ENCODE measurements around the gene FHAD1.

The FHAD1 gene

DNA sequence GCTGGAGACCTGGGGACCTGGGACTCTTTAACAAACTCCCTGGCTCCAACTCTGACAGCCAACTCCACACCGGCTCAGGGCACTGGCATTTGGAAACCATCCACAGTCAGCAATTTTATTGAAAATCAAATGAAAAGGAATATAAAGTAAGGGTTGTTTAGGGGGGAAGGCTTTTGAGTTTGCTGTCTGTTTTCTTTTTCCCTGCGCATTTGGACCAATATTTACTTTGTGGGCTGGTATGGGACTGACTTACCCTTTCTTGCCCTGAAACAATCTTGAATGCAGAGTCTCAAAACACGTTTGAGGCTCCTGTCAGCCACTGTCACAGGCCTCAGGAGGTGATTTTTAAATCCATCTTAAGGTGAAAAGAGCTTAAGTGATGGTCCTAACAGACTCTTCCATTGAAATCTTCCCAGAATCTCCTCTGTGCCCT, 147.3 kb downstream of the FHAD1 start:
- TF ChIP-seq, protein P1, sequence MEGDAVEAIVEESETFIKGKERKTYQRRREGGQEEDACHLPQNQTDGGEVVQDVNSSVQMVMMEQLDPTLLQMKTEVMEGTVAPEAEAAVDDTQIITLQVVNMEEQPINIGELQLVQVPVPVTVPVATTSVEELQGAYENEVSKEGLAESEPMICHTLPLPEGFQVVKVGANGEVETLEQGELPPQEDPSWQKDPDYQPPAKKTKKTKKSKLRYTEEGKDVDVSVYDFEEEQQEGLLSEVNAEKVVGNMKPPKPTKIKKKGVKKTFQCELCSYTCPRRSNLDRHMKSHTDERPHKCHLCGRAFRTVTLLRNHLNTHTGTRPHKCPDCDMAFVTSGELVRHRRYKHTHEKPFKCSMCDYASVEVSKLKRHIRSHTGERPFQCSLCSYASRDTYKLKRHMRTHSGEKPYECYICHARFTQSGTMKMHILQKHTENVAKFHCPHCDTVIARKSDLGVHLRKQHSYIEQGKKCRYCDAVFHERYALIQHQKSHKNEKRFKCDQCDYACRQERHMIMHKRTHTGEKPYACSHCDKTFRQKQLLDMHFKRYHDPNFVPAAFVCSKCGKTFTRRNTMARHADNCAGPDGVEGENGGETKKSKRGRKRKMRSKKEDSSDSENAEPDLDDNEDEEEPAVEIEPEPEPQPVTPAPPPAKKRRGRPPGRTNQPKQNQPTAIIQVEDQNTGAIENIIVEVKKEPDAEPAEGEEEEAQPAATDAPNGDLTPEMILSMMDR (IDR thresholded peaks at IDR 0.05; ENCODE audit: low read depth, low read length, missing control alignments): no peak
- no peak overlapping the region for H3K27ac ChIP-seq
- H3K27me3 ChIP-seq (replicated peaks): no peaks in the 10 kb centered on the region
- H3K4me3 ChIP-seq (ENCODE audit: low read depth, low read length): no peak overlapping the region
- in situ Hi-C loops (cut with HindIII; ENCODE audit: low pct_ligation_motif_present, low sequenced_read_pairs): no loop called here
- no peak for DNase-seq
- no peaks in the 10 kb centered on the region for H3K36me3 ChIP-seq (replicated peaks)

DNA sequence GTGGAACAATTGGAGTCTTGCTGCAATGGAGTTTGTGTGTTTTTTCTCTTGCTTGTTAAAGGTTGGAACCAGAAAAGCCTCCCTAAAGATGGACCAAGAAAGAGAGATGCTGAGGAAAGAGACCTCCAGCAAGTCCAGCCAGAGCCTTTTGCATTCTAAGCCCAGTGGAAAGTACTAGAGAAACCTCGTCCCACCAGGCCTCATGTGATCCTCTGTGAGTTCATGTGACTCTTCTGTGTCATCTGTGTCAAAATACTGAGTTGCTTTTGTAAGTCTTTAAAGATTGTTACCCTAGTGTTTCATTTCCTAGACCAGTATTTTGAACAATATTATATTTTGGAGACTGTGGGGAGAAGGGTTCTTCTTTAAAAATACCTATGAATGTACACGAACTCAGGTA, 150.2 kb downstream of the FHAD1 start:
- Histone ChIP-seq H3K36me3 (replicated peaks) (no peaks in the 10 kb centered on the region), H3K27ac (no peak overlapping the region), H3K4me3 (ENCODE audit: low read depth, low read length) (no peak overlapping the region), H3K27me3 (replicated peaks) (no peaks in the 10 kb centered on the region)
- in situ Hi-C loops (cut with HindIII; ENCODE audit: low pct_ligation_motif_present, low sequenced_read_pairs): no loop called here
- no peak for DNase-seq
- TF ChIP-seq, protein P1 (IDR thresholded peaks at IDR 0.05; ENCODE audit: low read depth, low read length, missing control alignments): no peak

DNA sequence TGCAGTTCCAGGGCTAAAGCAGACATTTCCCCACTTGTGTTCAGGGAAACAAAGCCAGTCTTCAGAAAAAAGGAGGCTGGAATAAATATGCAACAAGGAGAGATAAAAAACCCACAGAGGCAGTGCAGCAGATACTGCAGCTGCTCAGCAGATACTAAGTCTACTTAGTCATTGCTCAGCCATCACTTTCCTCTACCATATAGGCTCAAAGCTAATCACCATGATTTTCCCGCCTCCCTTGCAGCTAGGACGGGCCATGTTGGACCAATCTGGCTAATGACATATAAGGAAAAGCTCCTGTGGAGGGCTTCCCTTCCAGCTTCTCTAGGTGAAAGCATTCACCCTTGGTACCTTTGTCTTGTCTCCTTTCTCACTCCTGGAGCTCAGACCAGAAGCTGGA, 152.7 kb downstream of the FHAD1 start:
- in situ Hi-C loops (cut with HindIII; ENCODE audit: low pct_ligation_motif_present, low sequenced_read_pairs): no loop called here
- H3K27me3 ChIP-seq (replicated peaks): no peaks in the 10 kb centered on the region
- DNase-seq: no peak
- no peaks in the 10 kb centered on the region for H3K36me3 ChIP-seq (replicated peaks)
- H3K27ac ChIP-seq: no peak overlapping the region
- TF ChIP-seq, protein P1 (IDR thresholded peaks at IDR 0.05; ENCODE audit: low read depth, low read length, missing control alignments): no peak
- H3K4me3 ChIP-seq (ENCODE audit: low read depth, low read length): no peak overlapping the region

DNA sequence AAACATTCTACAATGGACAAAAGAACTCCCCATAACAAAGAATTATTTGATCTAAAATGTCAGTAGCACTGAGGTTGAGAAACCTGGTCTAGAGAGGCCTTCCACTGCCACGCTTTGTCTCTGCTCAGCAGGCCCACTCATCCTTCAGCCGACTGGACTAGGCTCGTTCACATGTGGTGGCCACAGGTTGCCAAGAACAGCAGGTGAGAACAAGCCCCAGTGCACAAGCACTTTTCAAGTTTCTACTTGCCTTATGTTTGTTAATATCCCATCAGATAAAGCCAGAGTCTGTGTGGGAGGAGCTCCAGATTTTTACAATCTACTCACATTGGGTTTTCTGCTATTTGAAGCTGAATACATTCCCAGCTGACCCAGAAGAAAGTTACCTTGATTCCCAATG, 153.6 kb downstream of the FHAD1 start:
- no peak for DNase-seq
- in situ Hi-C loops (cut with HindIII; ENCODE audit: low pct_ligation_motif_present, low sequenced_read_pairs): no loop called here
- Histone ChIP-seq H3K27ac (no peak overlapping the region), H3K27me3 (replicated peaks) (no peaks in the 10 kb centered on the region), H3K36me3 (replicated peaks) (no peaks in the 10 kb centered on the region), H3K4me3 (ENCODE audit: low read depth, low read length) (no peak overlapping the region)
- TF ChIP-seq, protein P1 (IDR thresholded peaks at IDR 0.05; ENCODE audit: low read depth, low read length, missing control alignments): no peak

DNA sequence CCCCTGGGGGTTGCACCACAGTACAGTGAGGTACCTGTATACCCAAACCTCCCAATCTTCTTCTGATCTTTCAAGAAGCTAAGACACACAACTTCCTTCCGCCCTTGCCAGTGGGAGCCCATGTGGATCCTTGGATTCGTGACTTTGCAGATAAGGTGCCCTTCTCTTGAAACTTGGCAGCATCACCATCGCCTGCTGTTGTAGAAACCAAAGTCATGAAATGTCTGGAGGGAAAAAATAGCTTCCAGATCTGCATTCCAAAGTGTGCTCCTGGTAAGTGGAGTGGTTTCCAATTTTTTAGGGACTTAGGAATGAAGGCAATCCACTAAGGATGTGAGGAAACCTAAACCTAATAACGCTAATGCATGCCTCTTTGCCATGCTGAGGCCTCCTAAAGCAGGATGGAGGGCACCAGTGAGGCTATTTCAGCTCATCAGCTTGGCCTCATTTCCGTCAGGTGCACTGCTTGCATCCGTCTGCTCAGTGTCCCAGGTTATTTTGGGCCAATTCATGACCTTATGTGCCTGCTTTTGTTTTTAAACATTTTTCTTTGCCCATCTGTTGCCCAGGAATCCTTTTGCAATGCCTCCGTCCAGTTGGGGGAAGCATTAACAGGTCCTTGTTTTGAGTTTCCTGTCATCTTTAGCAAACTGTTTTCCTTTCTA, 154.5 kb downstream of the FHAD1 start:
- Histone ChIP-seq H3K27ac (no peak overlapping the region), H3K27me3 (replicated peaks) (no peaks in the 10 kb centered on the region), H3K4me3 (ENCODE audit: low read depth, low read length) (no peak overlapping the region), H3K36me3 (replicated peaks) (no peaks in the 10 kb centered on the region)
- DNase-seq: no peak
- in situ Hi-C loops (cut with HindIII; ENCODE audit: low pct_ligation_motif_present, low sequenced_read_pairs): no loop called here
- TF ChIP-seq, protein P1 (IDR thresholded peaks at IDR 0.05; ENCODE audit: low read depth, low read length, missing control alignments): no peak
